Endothelial cell (in vitro differentiated cells): ENCODE data around the gene SCN1A. TPM values are rescaled to one million over a fixed set of nuclear protein-coding genes. Genes with fewer than 3 reads are reported as not detected.

Source experiments
- DNase-seq: peaks from one replicate; pipeline ENCODE4 v3.0.0; 2021; ENCODE audit warnings: low spot score
- H3K27ac Mint-ChIP-seq: one replicate; pipeline ENCODE4 v1.8.0; 2021; ENCODE audit warnings: mixed read lengths, inconsistent platforms; ENCODE audit not compliant: unreplicated experiment
- H3K27me3 Mint-ChIP-seq: one replicate; pipeline ENCODE4 v1.8.0; 2021; ENCODE audit warnings: mild to moderate bottlenecking, moderate library complexity, mixed read lengths, inconsistent platforms; ENCODE audit not compliant: unreplicated experiment
- H3K36me3 Mint-ChIP-seq: one replicate; pipeline ENCODE4 v1.8.0; 2021; ENCODE audit warnings: mild to moderate bottlenecking, low read depth, mixed read lengths, inconsistent platforms; ENCODE audit not compliant: unreplicated experiment
- H3K4me1 Mint-ChIP-seq: one replicate; pipeline ENCODE4 v1.8.0; 2021; ENCODE audit warnings: mild to moderate bottlenecking, mixed read lengths, inconsistent platforms; ENCODE audit not compliant: unreplicated experiment
- H3K4me3 Mint-ChIP-seq: one replicate; pipeline ENCODE4 v1.8.0; 2021; ENCODE audit warnings: mild to moderate bottlenecking, mixed read lengths, inconsistent platforms; ENCODE audit not compliant: unreplicated experiment
- H3K9me3 Mint-ChIP-seq: one replicate; pipeline ENCODE4 v1.8.0; 2021; ENCODE audit warnings: mixed read lengths, inconsistent platforms; ENCODE audit not compliant: unreplicated experiment
- total RNA-seq: library from RNA; stranded (reverse); fragmentation: NEBNext Ultra II Directional; extraction: Animal tissue kit (Norgen Biotek cat#: 25700); gene quantifications from one replicate; pipeline ENCODE4 v1.2.1, GENCODE V29; 2021; ENCODE audit not compliant: unreplicated experiment
- TF ChIP-seq, protein P1 (sequence below): fragments of 200-600 bp; sonication (generic); IDR thresholded peaks from one replicate; pipeline ENCODE4 v1.5.0; 2021; ENCODE audit warnings: antibody characterized with exemption; ENCODE audit not compliant: unreplicated experiment

SCN1A gene
- total RNA-seq, 1 donor from 2014 or later: 0.33 TPM

- no peak overlapping the region for H3K27ac Mint-ChIP-seq
- no peaks in the 10 kb centered on the region for H3K36me3 Mint-ChIP-seq
- peaks cover 7% of the 10 kb centered on the region for H3K4me1 Mint-ChIP-seq
- H3K27me3 Mint-ChIP-seq: peaks cover 1% of the 10 kb centered on the region
- no peak overlapping the region for H3K4me3 Mint-ChIP-seq
- DNase-seq: no peak
- TF ChIP-seq, protein P1, sequence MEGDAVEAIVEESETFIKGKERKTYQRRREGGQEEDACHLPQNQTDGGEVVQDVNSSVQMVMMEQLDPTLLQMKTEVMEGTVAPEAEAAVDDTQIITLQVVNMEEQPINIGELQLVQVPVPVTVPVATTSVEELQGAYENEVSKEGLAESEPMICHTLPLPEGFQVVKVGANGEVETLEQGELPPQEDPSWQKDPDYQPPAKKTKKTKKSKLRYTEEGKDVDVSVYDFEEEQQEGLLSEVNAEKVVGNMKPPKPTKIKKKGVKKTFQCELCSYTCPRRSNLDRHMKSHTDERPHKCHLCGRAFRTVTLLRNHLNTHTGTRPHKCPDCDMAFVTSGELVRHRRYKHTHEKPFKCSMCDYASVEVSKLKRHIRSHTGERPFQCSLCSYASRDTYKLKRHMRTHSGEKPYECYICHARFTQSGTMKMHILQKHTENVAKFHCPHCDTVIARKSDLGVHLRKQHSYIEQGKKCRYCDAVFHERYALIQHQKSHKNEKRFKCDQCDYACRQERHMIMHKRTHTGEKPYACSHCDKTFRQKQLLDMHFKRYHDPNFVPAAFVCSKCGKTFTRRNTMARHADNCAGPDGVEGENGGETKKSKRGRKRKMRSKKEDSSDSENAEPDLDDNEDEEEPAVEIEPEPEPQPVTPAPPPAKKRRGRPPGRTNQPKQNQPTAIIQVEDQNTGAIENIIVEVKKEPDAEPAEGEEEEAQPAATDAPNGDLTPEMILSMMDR: no peak
- H3K9me3 Mint-ChIP-seq: no peaks in the 10 kb centered on the region
Measured at GRCh38 chr2:166090346-166090745, 37.5 kb downstream of the SCN1A start.

DNA sequence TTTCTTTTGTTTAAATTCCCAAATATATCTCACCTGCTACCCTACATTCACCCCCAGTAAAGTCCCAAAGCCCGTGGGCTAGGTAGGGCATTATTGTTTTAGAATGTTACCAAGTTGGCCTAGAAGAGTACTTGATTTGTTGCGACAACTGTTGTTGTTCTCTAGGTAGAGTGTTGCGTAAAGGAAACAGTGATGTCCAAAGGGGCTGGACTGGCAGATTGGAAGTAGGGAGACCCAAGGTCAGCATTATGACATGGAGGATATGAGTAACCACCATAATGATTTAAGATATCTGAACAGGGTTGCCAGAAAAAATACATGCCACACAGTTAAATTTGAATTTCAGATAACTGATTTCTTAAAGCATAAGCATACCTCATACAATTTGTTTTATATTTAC is 39.2 kb downstream of the SCN1A start:
- Mint-ChIP-seq H3K27me3 (peaks cover 1% of the 10 kb centered on the region), H3K4me1 (peaks cover 10% of the 10 kb centered on the region), H3K4me3 (no peak overlapping the region), H3K27ac (no peak overlapping the region), H3K36me3 (no peaks in the 10 kb centered on the region), H3K9me3 (no peaks in the 10 kb centered on the region)
- DNase-seq: no peak
- TF ChIP-seq, protein P1: no peak

- H3K9me3 Mint-ChIP-seq: no peaks in the 10 kb centered on the region
- H3K4me1 Mint-ChIP-seq: peaks cover 4% of the 10 kb centered on the region
- H3K36me3 Mint-ChIP-seq: no peaks in the 10 kb centered on the region
- TF ChIP-seq, protein P1: no peak
- no peak overlapping the region for H3K4me3 Mint-ChIP-seq
- no peaks in the 10 kb centered on the region for H3K27me3 Mint-ChIP-seq
- H3K27ac Mint-ChIP-seq: no peak overlapping the region
- DNase-seq: no peak
Measured at GRCh38 chr2:166084301-166084700, 43.5 kb downstream of the SCN1A start.

DNA sequence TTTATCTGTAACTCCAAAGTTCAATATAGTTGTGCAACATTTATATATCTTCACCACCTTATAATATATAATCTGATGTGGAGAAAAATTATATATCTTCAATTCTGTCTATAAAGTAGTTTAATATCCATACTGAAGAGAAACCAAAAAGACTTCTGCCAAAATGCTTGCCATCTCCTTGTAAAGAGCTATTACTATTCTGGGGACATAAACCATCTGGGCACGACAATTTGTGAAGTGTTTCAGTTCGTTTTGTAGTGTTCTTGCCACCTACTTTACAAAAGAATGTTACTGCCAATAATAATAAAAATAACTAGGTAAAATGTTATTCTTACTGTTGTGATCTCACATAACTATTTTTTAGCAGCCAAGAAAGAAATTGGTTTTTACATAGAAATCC is 45.1 kb downstream of the SCN1A start:
- H3K4me3 Mint-ChIP-seq: no peak overlapping the region
- DNase-seq: no peak
- no peak overlapping the region for H3K27ac Mint-ChIP-seq
- H3K27me3 Mint-ChIP-seq: no peaks in the 10 kb centered on the region
- H3K9me3 Mint-ChIP-seq: no peaks in the 10 kb centered on the region
- H3K36me3 Mint-ChIP-seq: no peaks in the 10 kb centered on the region
- TF ChIP-seq, protein P1: no peak
- peaks cover 4% of the 10 kb centered on the region for H3K4me1 Mint-ChIP-seq

DNA sequence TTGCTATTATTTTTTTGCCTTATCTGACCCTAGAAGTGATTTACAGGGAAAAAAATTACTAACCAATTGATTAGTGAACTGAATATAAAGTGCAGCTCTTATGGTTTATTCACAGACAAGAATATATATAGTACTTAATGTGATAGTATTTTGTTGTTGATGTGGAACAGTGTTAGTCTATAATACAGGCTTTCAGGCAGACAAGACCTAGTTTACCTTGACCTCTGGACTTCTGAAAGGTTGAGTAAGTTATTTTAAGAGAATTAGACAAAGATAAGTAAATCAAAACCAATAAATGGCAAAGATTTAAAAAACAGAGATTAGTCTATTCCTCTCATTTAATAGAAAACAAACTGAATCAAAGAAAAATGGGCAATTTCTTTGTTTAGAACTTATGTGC is 46.0 kb downstream of the SCN1A start:
- H3K27ac Mint-ChIP-seq: no peak overlapping the region
- peaks cover 4% of the 10 kb centered on the region for H3K4me1 Mint-ChIP-seq
- DNase-seq: no peak
- H3K4me3 Mint-ChIP-seq: no peak overlapping the region
- H3K27me3 Mint-ChIP-seq: no peaks in the 10 kb centered on the region
- TF ChIP-seq, protein P1: no peak
- H3K36me3 Mint-ChIP-seq: no peaks in the 10 kb centered on the region
- H3K9me3 Mint-ChIP-seq: no peaks in the 10 kb centered on the region
